ENCODE data around the gene SUGP1.
"Not testable (repeated sequence)": the region's sequence is repeated elsewhere in the genome, so short reads cannot be mapped to it uniquely, and the experiment has no call there.

SUGP1 gene

DNA sequence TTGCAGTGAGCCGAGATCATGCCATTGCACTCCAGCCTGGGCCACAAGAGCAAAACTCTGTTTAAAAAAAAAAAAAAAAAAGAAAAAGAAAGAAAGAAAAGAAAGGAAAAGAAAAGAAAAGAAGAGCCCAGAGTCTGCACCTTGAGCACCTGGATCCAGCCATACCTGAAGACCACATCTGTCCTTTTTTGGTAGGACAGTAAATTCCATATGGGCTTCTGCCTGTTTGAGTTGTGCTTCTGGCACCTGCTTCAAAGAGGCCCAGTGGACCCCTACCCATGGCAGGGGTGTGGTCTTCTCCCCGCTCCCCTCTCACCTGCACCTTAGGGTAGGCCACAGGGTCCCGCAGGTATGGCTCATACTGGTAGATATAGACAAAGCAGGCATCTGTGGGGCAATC, 53.0 kb downstream of the SUGP1 start:
- no peak for DNase-seq (ENCODE audit: low read depth)

- no peak for DNase-seq (ENCODE audit: low read depth)
Observed at GRCh38 chr19:19263886-19264487, 56.3 kb downstream of the SUGP1 start.

DNA sequence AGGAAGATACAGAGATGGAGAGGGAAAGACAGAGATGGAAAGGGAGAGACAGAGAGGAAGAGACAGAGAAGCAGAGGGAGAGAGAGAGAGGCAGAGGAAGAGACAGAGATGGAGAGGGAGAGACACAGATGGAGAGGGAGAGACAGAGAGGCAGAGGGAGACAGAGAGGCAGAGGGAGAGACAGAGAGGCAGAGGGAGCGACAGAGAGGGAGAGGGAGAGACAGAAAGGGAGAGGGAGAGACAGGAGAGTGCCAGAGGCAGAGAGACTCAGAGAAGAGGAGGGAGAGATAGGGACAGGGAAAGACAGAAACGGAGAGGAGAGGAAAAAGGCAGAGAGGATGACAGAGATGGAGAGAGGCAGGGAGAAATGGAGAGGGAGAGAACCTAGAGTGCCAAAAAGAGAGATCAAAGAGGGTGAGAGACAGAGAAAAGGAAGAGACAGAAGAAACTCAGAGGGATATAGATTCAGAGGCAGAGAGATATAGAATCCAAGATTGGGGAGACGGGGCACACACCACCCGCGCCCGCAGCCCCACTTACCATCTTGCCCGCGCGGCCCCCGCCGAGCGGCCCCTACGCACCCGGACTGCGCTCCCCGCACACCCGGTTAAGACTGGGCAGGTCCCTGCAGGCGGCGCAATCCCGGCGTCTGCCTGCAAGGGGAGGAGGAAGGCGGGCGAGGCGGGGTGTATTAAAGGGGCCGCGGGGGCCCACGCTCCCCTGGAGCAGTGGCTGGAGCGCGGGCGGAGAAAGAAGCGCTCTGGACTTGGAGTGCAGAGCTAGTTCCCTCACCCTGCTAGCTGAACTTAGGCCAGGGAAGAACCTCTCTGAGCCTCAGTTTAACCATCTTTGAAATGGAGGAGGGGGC, 57.9 kb downstream of the SUGP1 start:
- no peak for DNase-seq (ENCODE audit: low read depth)

GRCh38 chr19:19261350-19262189, 58.7 kb downstream of the SUGP1 start:
- DNase-seq (ENCODE audit: low read depth), result no peak

DNA sequence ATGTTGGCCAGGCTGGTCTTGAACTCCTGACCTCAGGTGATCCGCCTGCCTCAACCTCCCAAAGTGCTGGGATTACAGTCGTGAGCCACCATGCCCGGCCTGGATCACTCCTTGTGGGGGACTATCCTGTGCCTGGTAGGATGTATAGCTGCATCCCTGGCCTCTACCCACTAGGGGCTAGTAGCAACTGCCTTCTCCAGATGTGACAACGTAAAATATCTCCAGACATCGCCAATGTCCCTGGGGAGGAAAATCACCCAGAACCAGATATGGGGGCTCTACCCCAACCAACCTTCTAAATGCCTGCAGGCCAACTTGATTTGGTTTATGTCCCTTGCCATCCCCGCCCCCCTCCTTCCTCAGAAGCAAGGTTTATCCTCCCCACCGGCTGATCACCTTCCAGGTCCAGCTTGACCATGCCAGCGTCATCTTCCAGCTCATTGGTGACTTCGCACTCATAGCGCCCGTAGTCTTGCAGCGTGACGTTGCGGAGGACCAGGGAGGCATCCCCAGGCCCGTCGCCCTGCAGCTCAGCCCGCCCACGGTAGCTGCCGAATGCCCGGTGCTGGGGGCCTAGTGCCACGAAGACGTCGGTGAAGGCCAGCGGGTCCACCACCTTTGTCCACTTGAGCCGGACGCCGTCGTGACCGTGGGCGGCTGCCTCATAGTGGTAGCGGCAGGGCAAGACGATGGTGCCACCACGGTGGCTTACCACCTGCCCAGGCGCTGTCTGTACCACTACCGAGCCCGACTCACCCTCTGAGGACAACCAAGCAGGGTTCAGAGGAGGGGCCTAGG, 59.7 kb downstream of the SUGP1 start:
- no peak for DNase-seq (ENCODE audit: low read depth)

DNA sequence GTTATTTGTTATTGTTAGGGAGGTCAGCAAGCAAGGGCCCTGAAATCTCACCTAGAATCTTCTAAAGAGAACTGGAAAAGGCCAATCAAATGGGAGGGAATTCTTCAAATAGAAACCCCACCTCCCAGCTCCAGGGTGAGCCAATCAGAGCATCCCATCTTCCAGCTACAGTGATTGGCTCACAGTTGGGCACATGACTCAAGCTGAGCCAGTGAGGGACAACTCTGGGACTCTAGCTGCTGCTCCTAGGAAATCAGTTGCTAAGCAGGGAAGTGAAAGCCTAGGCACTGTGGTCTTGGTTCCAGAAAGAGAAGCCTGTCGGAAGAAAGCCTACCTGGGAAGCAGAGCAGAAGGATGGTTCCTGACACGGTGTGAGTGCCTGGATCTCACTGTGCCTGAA, 60.6 kb downstream of the SUGP1 start:
- peak; percentile 49 for DNase-seq (ENCODE audit: low read depth)

DNA sequence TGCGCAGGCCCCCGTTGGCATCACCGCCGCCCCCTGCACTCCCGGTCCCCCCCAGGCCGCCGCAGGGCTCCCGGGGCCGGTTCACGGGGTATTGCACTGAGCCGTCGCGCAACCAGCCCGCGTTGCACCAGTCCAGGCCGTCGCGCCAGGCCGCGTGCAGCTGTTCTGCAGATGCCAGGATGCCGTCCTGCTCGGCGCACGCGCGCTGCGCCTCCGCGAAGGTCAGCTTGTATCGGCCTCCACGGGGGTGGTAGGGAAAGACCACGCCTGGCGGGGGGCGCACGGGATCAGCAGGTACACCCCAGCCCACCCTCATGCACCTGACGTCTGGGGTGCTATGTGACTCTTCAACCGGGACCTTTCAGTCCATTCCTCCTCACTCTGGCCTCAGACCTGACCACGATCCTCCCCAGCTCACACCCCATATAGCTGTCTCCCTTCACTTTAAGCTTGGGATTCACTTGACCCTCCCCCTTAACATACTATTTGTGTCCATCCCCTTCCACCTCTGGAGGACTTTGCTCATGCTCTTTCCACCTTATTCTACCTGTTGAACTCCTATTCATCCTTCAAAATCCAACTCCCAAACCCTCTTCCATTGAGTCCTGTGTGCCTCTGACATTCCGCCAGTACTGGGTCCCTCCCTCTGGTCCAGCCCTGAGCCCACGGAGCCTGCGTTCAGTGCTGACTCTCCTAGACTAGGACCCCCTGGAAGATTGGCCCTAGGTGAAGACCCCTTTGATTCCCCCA, 61.5 kb downstream of the SUGP1 start:
- DNase-seq (ENCODE audit: low read depth), result no peak

DNA sequence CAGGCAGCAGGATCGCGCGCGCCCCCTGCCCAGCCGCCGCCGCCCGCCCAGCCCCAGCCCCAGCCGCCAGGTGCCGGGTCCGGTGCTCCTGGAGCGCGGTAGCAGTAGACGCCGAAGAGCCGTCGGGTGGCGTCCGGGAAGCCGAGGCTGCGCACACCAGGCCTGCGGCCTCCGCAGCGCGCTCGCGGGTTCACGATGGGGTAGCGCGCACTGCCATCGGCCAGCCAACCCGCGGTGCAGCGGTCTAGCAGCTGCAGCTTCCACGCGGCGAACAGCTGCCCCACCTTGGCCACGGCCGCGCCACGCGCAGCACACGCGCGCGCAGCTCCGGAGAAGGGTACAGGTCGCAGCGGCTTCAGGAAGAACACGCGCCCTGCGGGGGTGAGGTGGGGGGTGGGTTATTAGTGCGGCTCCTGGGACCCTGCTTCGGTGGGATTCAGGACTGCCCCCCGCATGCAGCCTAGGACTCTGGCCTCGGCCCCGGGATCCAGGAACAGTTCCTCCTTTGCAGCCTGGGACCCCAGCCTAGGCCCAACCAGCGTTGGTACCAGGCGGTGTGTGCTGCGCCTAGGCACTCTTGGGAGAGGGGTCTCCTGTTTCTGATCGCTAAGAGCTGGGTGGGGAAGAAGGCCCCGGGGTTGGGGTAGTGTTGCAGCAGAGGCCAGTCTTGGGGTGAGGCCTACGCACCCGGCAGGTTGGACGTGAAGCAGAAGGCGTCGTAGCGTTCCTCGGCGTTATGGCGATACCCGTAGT, 62.3 kb downstream of the SUGP1 start:
- DNase-seq (ENCODE audit: low read depth), result no peak

DNA sequence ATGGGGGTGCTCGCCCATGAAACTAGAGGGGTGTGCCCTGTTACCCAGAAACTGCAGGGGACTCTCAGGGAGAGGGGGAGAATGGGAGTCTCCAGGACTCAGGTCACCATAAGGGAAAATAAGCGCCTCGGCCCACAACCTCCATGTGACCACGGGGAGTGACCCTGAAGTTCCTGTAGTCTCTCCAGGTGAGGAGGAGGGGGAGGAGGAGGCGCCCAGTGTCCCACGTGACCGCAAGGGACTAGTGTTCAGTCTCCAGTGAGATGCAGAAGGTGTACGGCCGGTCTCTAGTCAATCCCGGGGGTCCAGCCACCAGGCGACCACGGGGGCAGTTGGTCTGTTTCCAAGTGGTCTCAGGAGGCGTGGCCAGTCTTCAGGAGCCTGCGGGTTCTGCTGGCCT, 63.2 kb downstream of the SUGP1 start:
- no peak for DNase-seq (ENCODE audit: low read depth)

GRCh38 chr19:19256072-19256969, 64.0 kb downstream of the SUGP1 start:
- DNase-seq (ENCODE audit: low read depth), result no peak

DNA sequence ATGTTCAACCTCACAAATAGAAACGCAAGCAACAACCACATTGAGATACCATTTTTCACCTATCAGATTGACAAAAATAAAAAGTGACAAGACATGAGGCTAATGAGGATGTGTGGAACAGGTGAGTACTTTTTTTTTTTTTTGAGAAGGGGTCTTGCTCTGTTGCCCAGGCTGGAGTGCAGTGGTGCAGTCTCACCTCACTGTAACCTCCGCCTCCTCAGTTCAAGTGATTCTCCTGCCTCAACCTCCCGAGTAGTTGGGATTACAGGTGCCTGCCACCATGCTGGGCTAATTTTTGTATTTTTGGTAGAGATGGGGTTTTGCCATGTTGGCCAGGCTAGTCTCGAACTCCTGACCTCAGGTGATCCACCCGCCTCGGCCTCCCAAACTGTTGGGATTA, 66.9 kb downstream of the SUGP1 start:
- not testable (repeated sequence) for DNase-seq (ENCODE audit: low read depth)

DNA sequence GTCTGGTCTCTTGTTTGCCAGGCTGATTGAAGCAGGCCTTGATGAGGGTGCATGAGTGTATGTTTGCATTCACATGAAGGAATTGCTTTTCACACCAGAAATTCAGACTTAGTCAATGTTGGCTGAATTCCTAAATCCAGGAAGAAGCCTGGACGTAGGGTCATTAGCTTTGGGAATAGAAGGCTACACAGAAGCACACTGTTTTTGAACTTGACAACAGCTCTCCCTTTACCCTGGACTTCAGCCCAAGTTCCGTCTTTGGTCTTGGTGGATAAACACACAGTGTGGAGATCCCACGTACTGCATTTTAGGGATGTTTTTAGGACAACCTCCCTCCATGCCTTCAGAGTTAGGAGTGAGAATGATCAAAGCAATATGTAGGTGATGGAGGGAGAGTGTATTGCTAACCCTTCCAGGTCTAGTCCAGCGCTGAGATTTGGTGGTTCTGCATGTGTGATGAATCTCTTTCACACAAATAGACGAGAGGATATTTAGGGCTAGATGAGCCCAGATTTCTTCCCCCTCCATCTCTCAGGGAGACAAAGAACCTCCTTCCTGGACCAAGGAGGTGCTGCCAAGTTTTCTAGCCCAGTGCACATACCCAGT, 70.0 kb downstream of the SUGP1 start:
- no peak for DNase-seq (ENCODE audit: low read depth)

- no peak for DNase-seq (ENCODE audit: low read depth)
Observed at GRCh38 chr19:19240476-19240875, 79.8 kb downstream of the SUGP1 start.

- no peak for DNase-seq (ENCODE audit: low read depth)
Observed at GRCh38 chr19:19239675-19240074, 80.6 kb downstream of the SUGP1 start.

DNA sequence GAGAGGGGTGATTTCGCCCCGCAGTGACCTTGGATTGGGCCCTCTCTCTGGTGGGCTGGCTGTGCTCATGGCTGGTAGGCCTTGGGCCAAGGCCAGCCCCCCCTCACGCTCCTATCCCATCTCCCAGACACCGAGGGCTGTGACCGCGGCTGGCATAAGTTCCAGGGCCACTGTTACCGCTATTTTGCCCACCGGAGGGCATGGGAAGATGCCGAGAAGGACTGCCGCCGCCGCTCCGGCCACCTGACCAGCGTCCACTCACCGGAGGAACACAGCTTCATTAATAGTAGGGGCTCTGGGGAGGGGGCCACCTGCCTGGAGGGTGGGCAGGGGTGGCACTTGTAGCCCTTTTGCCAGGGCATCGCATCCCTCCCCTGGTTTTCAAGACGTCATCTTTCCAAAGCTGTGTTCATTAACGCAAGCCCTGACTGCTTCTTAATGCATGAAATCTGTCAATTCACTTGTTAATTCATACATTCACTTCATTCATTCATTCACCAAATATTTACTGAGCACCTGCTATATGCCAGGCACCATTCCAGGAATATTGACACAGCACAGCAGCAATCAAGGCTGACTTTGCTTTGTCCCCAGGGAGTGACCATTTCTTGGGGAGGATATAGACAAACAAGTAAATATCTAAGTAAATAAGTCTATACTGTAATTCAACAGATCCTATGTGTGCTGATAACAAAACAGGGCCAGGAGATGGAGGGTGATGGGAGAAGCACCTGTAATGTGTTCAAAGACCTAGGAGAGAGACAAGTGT, 82.0 kb downstream of the SUGP1 start:
- no peak for DNase-seq (ENCODE audit: low read depth)

DNA sequence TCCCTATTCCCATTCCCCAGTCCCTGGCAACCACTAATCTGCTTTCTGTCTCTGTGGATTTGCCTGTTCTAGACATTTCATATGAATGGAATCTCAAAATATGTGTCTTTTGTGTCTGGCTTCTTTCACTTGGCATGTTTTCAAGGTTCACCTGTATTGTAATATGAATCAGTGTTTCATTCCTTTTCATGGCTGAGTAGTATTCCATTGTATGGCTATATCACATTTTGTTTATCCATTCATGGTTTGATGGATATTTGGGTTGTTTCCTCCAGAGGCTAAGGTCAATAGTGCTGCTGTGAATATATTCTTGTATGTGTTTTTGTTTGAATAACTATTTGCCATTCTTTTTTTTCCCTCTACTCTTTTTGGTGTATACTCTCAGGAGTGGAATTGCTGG, 84.1 kb downstream of the SUGP1 start:
- DNase-seq (ENCODE audit: low read depth), result no peak

DNA sequence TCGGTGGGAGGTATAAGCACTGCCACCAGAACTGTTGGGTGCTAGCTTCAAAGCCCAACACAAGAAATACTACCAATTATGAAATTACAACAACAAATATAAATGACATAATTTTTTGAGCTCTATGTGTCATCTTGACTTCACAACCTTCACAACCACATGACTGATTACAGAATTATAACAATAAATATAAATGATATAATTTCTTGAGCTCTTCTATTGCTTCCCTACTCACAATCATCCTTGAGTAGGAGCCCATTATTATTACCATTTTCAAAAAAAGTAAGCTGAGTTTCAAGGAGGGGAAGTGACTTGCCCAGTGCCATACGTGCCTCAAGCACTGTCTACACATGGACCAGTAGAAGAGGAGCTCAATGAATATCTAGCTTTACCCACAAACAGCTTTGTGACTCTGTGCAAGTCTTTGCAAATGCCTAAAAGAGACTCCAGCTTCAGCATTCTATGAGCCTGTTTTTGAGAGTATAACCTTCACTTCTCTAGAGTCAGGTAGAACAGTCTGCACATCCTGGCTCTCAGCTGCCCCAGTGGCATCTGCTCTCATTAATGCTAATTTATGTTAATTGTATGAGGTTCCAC, 86.0 kb downstream of the SUGP1 start:
- DNase-seq (ENCODE audit: low read depth), result no peak

GRCh38 chr19:19232261-19232721, 88.0 kb downstream of the SUGP1 start:
- no peak for DNase-seq (ENCODE audit: low read depth)

Data from iris pigment epithelial cell (primary cell).